Embryonic facial prominence (tissue), 1 donor: ENCODE results near the gene ACP7.
"Not testable (repeated sequence)": the region's sequence is repeated elsewhere in the genome, so short reads cannot be mapped to it uniquely, and the experiment has no call there.

Source experiments
- DNase-seq: peaks from one replicate; pipeline ENCODE4 v3.0.0-alpha.2; 2016; ENCODE audit errors: extremely low spot score

The ACP7 gene

GRCh38 chr19:39106194-39106593 lies 22.0 kb downstream of the ACP7 start:
- DNase-seq, result no peak

GRCh38 chr19:39109641-39110040 lies 25.5 kb downstream of the ACP7 start:
- no peak for DNase-seq

- no peak for DNase-seq
Observed at GRCh38 chr19:39110263-39110967, 26.2 kb downstream of the ACP7 start.

- DNase-seq, result no peak
Observed at GRCh38 chr19:39111593-39112199, 27.5 kb downstream of the ACP7 start.

GRCh38 chr19:39112338-39112890 lies 28.2 kb downstream of the ACP7 start:
- no peak for DNase-seq

- DNase-seq, result no peak
Observed at GRCh38 chr19:39113199-39113598, 29.0 kb downstream of the ACP7 start.

- DNase-seq, result no peak
Observed at GRCh38 chr19:39115105-39115847, 31.1 kb downstream of the ACP7 start.

GRCh38 chr19:39117023-39117422 lies 32.9 kb downstream of the ACP7 start:
- not testable (repeated sequence) for DNase-seq

GRCh38 chr19:39119830-39120229 lies 35.7 kb downstream of the ACP7 start:
- no peak for DNase-seq

GRCh38 chr19:39122934-39123731 lies 39.0 kb downstream of the ACP7 start:
- DNase-seq, result no peak

GRCh38 chr19:39124136-39124764 lies 40.1 kb downstream of the ACP7 start:
- DNase-seq, result no peak

GRCh38 chr19:39125199-39125553 lies 41.0 kb downstream of the ACP7 start:
- DNase-seq, result no peak

GRCh38 chr19:39125554-39126311 lies 41.6 kb downstream of the ACP7 start, which contains the start of gene PAK4:
Gene PAK4, plus strand, starts transcription at chr19:39125786. Its CDS starts 43,768 bp downstream, at chr19:39169554.
- DNase-seq, result peak; percentile 96

- no peak for DNase-seq
Observed at GRCh38 chr19:39126312-39127187, 42.4 kb downstream of the ACP7 start.

- no peak for DNase-seq
Observed at GRCh38 chr19:39127812-39128515, 43.8 kb downstream of the ACP7 start.

GRCh38 chr19:39128516-39129079 lies 44.4 kb downstream of the ACP7 start:
- no peak for DNase-seq

- no peak for DNase-seq
Observed at GRCh38 chr19:39129116-39129515, 44.9 kb downstream of the ACP7 start.
